WTC11 (cell line): ENCODE measurements around the gene CLIC3.

Experiments used
- KAT7 ChIP-seq: sonication (generic); formaldehyde crosslinking; IDR thresholded peaks from 2 replicates; pipeline ENCODE4 v1.8.1; 2023; ENCODE audit warnings: missing genetic modification reagents, mild to moderate bottlenecking, borderline replicate concordance
- NFYB ChIP-seq: sonication (generic); formaldehyde crosslinking; conservative IDR thresholded peaks from 2 replicates; pipeline ENCODE4 v1.8.0; 2022; ENCODE audit warnings: low read depth, missing genetic modification reagents
- ZBTB21 ChIP-seq: sonication (generic); formaldehyde crosslinking; IDR thresholded peaks from 2 replicates; pipeline ENCODE4 v1.8.1; 2023; ENCODE audit warnings: mild to moderate bottlenecking, missing genetic modification reagents, borderline replicate concordance
- ZNF396 ChIP-seq: fragments of 250-450 bp; sonication (Bioruptor Pico); IDR thresholded peaks from 2 replicates; pipeline ENCODE4 v1.8.0; 2021; ENCODE audit warnings: mild to moderate bottlenecking, moderate library complexity, borderline replicate concordance
- ZNF423 ChIP-seq: fragments of 250-450 bp; sonication (Bioruptor Pico); IDR thresholded peaks from 2 replicates; pipeline ENCODE4 v2.1.2; 2022; ENCODE audit warnings: mild to moderate bottlenecking, moderate library complexity
- TF ChIP-seq, protein P1 (sequence below): fragments of 200-600 bp; IDR thresholded peaks from 2 replicates; pipeline ENCODE4 v1.8.0; 2022; ENCODE audit warnings: antibody characterized with exemption
- TF ChIP-seq, protein P2 (sequence below): sonication (generic); formaldehyde crosslinking; IDR thresholded peaks from 2 replicates; pipeline ENCODE4 v1.8.0; 2022; ENCODE audit warnings: mild to moderate bottlenecking, missing genetic modification reagents
- TF ChIP-seq, protein P3 (sequence below): sonication (generic); formaldehyde crosslinking; IDR thresholded peaks from 2 replicates; pipeline ENCODE4 v1.8.1; 2023; ENCODE audit warnings: mild to moderate bottlenecking, missing genetic modification reagents, moderate library complexity

DNA sequence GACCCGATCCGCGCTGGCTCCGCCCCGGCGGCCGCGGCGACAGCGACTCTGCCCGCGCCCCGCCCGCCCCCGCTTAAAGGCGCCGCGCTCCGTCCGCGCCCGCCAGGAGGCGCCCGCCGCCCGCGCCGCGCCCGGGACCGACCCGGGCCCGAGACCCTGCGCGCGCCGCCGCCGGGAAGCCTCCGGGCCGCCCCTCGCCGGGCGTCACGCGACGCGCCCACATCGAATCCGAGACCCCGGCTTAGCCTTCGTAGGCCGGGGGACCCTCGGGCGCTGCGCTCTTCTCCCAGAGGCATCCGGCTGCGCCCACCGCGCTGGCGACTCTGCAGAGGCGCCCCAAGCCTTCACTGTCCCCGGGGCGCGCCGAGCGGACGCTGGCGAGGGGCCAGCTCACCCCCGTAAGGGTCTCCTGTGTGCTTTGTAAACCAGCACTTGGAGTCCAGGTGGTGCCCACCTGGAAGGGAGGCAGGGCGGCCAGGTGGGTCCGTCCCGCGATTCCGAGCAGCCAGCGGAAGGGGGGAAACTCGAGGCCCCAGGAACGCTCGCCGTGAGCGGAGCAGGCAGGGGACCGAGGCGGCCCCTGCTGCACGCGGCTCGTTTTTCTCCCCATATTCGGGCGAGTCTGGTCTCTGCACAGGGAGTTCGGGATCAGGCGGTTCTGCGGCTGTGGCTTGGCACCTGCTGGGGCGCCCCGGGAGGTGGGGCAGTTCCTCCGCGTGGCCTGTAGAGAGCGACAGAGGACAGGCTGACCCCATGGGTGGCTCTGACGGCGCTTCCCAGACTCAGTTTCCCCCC, 32.1 kb upstream of the CLIC3 start:
- TF ChIP-seq, protein P1, sequence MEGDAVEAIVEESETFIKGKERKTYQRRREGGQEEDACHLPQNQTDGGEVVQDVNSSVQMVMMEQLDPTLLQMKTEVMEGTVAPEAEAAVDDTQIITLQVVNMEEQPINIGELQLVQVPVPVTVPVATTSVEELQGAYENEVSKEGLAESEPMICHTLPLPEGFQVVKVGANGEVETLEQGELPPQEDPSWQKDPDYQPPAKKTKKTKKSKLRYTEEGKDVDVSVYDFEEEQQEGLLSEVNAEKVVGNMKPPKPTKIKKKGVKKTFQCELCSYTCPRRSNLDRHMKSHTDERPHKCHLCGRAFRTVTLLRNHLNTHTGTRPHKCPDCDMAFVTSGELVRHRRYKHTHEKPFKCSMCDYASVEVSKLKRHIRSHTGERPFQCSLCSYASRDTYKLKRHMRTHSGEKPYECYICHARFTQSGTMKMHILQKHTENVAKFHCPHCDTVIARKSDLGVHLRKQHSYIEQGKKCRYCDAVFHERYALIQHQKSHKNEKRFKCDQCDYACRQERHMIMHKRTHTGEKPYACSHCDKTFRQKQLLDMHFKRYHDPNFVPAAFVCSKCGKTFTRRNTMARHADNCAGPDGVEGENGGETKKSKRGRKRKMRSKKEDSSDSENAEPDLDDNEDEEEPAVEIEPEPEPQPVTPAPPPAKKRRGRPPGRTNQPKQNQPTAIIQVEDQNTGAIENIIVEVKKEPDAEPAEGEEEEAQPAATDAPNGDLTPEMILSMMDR = 0 out of 2 replicates have a peak, but pooled peaks have one; percentile 9
- no peak for TF ChIP-seq KAT7 (CRISPR knock-in tag)
- TF ChIP-seq ZNF423 (CRISPR knock-in tag) = peak; percentile 94
- TF ChIP-seq, protein P2, sequence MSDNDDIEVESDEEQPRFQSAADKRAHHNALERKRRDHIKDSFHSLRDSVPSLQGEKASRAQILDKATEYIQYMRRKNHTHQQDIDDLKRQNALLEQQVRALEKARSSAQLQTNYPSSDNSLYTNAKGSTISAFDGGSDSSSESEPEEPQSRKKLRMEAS (CRISPR knock-in tag) = 0 out of 2 replicates have a peak, but pooled peaks have one; percentile 12
- TF ChIP-seq ZBTB21 = no peak
- TF ChIP-seq, protein P3, sequence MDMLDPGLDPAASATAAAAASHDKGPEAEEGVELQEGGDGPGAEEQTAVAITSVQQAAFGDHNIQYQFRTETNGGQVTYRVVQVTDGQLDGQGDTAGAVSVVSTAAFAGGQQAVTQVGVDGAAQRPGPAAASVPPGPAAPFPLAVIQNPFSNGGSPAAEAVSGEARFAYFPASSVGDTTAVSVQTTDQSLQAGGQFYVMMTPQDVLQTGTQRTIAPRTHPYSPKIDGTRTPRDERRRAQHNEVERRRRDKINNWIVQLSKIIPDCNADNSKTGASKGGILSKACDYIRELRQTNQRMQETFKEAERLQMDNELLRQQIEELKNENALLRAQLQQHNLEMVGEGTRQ (CRISPR knock-in tag) = no peak
- no peak for TF ChIP-seq ZNF396
- TF ChIP-seq NFYB = no peak
